ENCODE measurements around the gene ALK.

DNA sequence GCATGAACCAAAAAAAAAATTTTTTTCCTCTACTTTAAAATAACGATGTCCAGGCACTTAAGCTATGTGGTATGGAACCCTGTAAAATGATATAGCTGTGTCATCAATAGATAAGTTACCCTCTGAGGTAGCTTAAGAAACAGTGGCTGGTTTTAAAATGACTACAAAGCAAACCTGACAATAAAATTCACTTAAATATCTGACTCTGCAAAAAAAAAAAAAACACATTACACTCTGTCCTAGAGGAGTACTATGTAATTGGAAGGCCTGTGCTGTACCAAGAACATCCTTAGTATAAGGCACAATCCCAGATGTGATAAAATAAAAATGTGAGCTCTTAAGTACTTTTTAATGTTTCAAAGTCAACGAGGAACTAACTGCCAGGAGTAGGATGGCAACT lies 322.4 kb downstream of the ALK start:
- TF ChIP-seq, protein P1, sequence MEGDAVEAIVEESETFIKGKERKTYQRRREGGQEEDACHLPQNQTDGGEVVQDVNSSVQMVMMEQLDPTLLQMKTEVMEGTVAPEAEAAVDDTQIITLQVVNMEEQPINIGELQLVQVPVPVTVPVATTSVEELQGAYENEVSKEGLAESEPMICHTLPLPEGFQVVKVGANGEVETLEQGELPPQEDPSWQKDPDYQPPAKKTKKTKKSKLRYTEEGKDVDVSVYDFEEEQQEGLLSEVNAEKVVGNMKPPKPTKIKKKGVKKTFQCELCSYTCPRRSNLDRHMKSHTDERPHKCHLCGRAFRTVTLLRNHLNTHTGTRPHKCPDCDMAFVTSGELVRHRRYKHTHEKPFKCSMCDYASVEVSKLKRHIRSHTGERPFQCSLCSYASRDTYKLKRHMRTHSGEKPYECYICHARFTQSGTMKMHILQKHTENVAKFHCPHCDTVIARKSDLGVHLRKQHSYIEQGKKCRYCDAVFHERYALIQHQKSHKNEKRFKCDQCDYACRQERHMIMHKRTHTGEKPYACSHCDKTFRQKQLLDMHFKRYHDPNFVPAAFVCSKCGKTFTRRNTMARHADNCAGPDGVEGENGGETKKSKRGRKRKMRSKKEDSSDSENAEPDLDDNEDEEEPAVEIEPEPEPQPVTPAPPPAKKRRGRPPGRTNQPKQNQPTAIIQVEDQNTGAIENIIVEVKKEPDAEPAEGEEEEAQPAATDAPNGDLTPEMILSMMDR (tag by site-specific recombination; IDR thresholded peaks at IDR 0.05), result no peak
- TF ChIP-seq, protein P2, sequence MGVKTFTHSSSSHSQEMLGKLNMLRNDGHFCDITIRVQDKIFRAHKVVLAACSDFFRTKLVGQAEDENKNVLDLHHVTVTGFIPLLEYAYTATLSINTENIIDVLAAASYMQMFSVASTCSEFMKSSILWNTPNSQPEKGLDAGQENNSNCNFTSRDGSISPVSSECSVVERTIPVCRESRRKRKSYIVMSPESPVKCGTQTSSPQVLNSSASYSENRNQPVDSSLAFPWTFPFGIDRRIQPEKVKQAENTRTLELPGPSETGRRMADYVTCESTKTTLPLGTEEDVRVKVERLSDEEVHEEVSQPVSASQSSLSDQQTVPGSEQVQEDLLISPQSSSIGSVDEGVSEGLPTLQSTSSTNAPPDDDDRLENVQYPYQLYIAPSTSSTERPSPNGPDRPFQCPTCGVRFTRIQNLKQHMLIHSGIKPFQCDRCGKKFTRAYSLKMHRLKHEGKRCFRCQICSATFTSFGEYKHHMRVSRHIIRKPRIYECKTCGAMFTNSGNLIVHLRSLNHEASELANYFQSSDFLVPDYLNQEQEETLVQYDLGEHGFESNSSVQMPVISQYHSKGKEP (tag by site-specific recombination; IDR thresholded peaks at IDR 0.05), result no peak
- TF ChIP-seq, protein P3, sequence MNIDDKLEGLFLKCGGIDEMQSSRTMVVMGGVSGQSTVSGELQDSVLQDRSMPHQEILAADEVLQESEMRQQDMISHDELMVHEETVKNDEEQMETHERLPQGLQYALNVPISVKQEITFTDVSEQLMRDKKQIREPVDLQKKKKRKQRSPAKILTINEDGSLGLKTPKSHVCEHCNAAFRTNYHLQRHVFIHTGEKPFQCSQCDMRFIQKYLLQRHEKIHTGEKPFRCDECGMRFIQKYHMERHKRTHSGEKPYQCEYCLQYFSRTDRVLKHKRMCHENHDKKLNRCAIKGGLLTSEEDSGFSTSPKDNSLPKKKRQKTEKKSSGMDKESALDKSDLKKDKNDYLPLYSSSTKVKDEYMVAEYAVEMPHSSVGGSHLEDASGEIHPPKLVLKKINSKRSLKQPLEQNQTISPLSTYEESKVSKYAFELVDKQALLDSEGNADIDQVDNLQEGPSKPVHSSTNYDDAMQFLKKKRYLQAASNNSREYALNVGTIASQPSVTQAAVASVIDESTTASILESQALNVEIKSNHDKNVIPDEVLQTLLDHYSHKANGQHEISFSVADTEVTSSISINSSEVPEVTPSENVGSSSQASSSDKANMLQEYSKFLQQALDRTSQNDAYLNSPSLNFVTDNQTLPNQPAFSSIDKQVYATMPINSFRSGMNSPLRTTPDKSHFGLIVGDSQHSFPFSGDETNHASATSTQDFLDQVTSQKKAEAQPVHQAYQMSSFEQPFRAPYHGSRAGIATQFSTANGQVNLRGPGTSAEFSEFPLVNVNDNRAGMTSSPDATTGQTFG (tag by site-specific recombination; IDR thresholded peaks at IDR 0.05; ENCODE audit: borderline replicate concordance), result no peak
- TF ChIP-seq ZNF223 (tag by site-specific recombination; IDR thresholded peaks at IDR 0.05), result no peak
- TF ChIP-seq, protein P4, sequence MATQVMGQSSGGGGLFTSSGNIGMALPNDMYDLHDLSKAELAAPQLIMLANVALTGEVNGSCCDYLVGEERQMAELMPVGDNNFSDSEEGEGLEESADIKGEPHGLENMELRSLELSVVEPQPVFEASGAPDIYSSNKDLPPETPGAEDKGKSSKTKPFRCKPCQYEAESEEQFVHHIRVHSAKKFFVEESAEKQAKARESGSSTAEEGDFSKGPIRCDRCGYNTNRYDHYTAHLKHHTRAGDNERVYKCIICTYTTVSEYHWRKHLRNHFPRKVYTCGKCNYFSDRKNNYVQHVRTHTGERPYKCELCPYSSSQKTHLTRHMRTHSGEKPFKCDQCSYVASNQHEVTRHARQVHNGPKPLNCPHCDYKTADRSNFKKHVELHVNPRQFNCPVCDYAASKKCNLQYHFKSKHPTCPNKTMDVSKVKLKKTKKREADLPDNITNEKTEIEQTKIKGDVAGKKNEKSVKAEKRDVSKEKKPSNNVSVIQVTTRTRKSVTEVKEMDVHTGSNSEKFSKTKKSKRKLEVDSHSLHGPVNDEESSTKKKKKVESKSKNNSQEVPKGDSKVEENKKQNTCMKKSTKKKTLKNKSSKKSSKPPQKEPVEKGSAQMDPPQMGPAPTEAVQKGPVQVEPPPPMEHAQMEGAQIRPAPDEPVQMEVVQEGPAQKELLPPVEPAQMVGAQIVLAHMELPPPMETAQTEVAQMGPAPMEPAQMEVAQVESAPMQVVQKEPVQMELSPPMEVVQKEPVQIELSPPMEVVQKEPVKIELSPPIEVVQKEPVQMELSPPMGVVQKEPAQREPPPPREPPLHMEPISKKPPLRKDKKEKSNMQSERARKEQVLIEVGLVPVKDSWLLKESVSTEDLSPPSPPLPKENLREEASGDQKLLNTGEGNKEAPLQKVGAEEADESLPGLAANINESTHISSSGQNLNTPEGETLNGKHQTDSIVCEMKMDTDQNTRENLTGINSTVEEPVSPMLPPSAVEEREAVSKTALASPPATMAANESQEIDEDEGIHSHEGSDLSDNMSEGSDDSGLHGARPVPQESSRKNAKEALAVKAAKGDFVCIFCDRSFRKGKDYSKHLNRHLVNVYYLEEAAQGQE (tag by site-specific recombination; IDR thresholded peaks at IDR 0.05), result no peak
- TF ChIP-seq GLIS1 (tag by site-specific recombination; IDR thresholded peaks at IDR 0.05), result no peak
- TF ChIP-seq, protein P5, sequence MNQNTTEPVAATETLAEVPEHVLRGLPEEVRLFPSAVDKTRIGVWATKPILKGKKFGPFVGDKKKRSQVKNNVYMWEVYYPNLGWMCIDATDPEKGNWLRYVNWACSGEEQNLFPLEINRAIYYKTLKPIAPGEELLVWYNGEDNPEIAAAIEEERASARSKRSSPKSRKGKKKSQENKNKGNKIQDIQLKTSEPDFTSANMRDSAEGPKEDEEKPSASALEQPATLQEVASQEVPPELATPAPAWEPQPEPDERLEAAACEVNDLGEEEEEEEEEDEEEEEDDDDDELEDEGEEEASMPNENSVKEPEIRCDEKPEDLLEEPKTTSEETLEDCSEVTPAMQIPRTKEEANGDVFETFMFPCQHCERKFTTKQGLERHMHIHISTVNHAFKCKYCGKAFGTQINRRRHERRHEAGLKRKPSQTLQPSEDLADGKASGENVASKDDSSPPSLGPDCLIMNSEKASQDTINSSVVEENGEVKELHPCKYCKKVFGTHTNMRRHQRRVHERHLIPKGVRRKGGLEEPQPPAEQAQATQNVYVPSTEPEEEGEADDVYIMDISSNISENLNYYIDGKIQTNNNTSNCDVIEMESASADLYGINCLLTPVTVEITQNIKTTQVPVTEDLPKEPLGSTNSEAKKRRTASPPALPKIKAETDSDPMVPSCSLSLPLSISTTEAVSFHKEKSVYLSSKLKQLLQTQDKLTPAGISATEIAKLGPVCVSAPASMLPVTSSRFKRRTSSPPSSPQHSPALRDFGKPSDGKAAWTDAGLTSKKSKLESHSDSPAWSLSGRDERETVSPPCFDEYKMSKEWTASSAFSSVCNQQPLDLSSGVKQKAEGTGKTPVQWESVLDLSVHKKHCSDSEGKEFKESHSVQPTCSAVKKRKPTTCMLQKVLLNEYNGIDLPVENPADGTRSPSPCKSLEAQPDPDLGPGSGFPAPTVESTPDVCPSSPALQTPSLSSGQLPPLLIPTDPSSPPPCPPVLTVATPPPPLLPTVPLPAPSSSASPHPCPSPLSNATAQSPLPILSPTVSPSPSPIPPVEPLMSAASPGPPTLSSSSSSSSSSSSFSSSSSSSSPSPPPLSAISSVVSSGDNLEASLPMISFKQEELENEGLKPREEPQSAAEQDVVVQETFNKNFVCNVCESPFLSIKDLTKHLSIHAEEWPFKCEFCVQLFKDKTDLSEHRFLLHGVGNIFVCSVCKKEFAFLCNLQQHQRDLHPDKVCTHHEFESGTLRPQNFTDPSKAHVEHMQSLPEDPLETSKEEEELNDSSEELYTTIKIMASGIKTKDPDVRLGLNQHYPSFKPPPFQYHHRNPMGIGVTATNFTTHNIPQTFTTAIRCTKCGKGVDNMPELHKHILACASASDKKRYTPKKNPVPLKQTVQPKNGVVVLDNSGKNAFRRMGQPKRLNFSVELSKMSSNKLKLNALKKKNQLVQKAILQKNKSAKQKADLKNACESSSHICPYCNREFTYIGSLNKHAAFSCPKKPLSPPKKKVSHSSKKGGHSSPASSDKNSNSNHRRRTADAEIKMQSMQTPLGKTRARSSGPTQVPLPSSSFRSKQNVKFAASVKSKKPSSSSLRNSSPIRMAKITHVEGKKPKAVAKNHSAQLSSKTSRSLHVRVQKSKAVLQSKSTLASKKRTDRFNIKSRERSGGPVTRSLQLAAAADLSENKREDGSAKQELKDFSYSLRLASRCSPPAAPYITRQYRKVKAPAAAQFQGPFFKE (tag by site-specific recombination; IDR thresholded peaks at IDR 0.05; ENCODE audit: borderline replicate concordance), result no peak
- no peak for TF ChIP-seq ZNF114 (tag by site-specific recombination; IDR thresholded peaks at IDR 0.05)
- TF ChIP-seq ZNF707 (tag by site-specific recombination; IDR thresholded peaks at IDR 0.05), result no peak
- TF ChIP-seq ZNF157 (tag by site-specific recombination; IDR thresholded peaks at IDR 0.05), result no peak
- TF ChIP-seq SP2 (tag by site-specific recombination; IDR thresholded peaks at IDR 0.05), result no peak

All from HEK293 (cell line).